ENCODE data around the gene DOP1B. TPM values are rescaled to one million over a fixed set of nuclear protein-coding genes. Genes with fewer than 3 reads are reported as not detected.

DOP1B gene
- total RNA-seq, 4 donors from 2014 or later, result 6.9 to 17.7 (median 15.1) TPM

GRCh38 chr21:36156339-36156814 lies 247 bp upstream of the DOP1B start:
- peak; percentile 98 for ATAC-seq (ENCODE audit: low FRiP score)
- TF ChIP-seq, protein P1, sequence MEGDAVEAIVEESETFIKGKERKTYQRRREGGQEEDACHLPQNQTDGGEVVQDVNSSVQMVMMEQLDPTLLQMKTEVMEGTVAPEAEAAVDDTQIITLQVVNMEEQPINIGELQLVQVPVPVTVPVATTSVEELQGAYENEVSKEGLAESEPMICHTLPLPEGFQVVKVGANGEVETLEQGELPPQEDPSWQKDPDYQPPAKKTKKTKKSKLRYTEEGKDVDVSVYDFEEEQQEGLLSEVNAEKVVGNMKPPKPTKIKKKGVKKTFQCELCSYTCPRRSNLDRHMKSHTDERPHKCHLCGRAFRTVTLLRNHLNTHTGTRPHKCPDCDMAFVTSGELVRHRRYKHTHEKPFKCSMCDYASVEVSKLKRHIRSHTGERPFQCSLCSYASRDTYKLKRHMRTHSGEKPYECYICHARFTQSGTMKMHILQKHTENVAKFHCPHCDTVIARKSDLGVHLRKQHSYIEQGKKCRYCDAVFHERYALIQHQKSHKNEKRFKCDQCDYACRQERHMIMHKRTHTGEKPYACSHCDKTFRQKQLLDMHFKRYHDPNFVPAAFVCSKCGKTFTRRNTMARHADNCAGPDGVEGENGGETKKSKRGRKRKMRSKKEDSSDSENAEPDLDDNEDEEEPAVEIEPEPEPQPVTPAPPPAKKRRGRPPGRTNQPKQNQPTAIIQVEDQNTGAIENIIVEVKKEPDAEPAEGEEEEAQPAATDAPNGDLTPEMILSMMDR (IDR thresholded peaks at IDR 0.05), result no peak
- DNase-seq (ENCODE audit: low spot score), result peak; percentile 100

- TF ChIP-seq, protein P1 (IDR thresholded peaks at IDR 0.05), result no peak
- DNase-seq (ENCODE audit: low spot score), result no peak
- ATAC-seq (ENCODE audit: low FRiP score), result no peak
These were observed 2.8 kb downstream of the DOP1B start for GRCh38 chr21:36159356-36159921.

DNA sequence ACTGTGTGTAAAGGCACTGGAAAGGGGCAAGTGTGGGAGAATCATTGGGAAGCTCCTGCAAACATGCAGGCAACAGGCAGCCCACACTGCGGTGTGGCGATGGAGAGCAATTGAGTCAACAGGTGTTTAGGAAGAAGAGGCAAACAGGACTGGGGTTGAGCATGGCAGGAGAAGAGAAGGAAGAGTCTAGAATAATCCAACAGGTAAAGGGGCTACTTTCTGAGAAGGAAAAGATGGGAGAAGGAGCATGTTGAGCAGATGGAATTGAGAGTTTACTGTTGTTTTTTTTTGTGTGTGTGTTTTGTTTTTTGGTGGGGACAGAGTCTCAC lies 4.2 kb downstream of the DOP1B start:
- TF ChIP-seq, protein P1 (IDR thresholded peaks at IDR 0.05), result no peak
- ATAC-seq (ENCODE audit: low FRiP score), result no peak
- DNase-seq (ENCODE audit: low spot score), result no peak

GRCh38 chr21:36162631-36163030 lies 6.0 kb downstream of the DOP1B start:
- DNase-seq (ENCODE audit: low spot score) (no peak), ATAC-seq (ENCODE audit: low FRiP score) (no peak)
- TF ChIP-seq, protein P1 (IDR thresholded peaks at IDR 0.05), result no peak

DNA sequence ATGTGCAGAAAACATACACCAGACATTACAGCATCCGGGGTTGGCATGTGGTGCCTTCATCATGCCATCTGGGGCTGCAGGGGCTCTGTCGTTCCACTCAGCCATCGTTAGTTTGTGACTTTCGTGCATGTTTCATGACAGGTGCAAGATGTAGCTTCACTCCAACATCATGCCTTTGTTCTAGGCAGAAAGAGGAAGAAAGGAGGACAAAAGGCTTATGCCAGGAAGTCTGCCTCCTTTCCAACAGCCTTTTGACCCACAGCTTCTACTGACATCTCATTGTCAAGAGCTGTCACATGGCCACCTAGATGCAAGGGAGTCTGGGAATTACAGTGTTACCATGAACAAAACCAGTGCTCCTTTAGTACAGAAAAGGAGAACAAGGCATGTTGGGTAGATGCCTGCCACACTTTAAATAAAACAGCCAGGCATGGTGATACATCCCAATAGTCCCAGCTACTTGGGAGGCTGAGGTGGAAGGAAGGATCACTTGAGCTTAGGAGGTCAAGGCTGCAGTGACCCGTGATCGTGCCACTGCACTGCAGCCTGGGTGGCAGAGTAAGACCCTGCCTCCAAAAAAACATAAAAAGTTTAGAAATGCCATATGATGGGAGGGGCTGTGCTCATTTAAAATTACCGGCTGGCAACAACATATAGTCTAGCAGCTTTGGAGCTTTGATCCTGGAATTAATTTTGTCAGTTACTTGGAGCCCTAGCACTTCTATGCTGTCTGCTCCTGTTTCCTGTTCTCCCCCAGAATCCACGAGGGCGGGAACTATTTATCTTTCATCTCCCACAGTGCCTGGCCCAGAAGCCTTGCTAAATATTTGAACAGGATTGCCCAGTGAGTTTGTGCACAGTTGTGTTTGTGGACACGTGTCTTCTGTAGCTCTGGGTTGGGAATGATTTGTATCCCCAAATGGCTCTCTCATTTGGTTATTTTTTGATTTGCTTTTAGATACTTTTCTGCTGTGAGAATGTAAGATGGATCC lies 7.4 kb downstream of the DOP1B start:
- no peak for DNase-seq (ENCODE audit: low spot score)
- ATAC-seq (ENCODE audit: low FRiP score), result no peak
- TF ChIP-seq, protein P1 (IDR thresholded peaks at IDR 0.05), result no peak

DNA sequence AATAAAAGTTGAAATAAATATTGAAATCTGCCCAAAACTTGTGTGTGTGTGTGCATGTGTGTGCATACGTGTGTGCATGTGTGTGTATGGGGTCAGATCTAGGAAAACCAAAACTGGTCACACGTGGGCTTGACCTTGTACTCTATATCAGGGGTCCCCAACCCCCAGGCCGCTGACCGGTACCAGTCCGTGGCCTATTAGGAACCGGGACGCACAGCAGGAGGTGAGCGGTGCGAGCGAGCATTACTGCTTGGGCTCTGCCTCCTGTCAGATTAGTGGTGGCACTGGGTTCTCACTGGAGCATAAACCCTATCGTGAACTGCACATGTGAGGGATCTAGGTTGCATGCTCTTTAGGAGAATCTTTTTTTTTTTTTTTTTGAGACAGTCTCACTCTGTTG lies 8.7 kb downstream of the DOP1B start:
- ATAC-seq (ENCODE audit: low FRiP score), result no peak
- TF ChIP-seq, protein P1 (IDR thresholded peaks at IDR 0.05), result no peak
- DNase-seq (ENCODE audit: low spot score), result no peak
